WTC11 (cell line): ENCODE data around the gene TSC22D2. TPM values are rescaled to one million over a fixed set of nuclear protein-coding genes. Genes with fewer than 3 reads are reported as not detected.

ENCODE experiments used
- ATAC-seq: fragments of 200-7000 bp; cut with Tn5 transposase; 2 replicates; pipeline ENCODE4 v1.10.0; 2021; ENCODE audit warnings: mild to moderate bottlenecking, moderate library complexity
- CTCF ChIA-PET: fragments of 300-600 bp; sonication (Branson Sonifier 250); formaldehyde crosslinking; loops from one replicate; lab custom pipeline; 2021; ENCODE audit warnings: antibody characterized with exemption; lab: Charles Lee
- POLR2A ChIA-PET: fragments of 350-600 bp; sonication (Branson Sonifier 250); formaldehyde crosslinking; loops from one replicate; lab custom pipeline; 2021; ENCODE audit warnings: antibody characterized with exemption; lab: Charles Lee
- DNase-seq: peaks from one replicate; pipeline ENCODE4 v3.0.0; 2021; ENCODE audit warnings: low spot score
- H3K27ac Mint-ChIP-seq: 2 replicates; pipeline ENCODE4 v1.8.0; 2021; ENCODE audit warnings: mixed read lengths
- H3K27me3 Mint-ChIP-seq: 2 replicates; pipeline ENCODE4 v1.8.0; 2021; ENCODE audit warnings: low read depth, mild to moderate bottlenecking, moderate library complexity, mixed read lengths
- H3K36me3 Mint-ChIP-seq: 2 replicates; pipeline ENCODE4 v1.8.0; 2021; ENCODE audit warnings: mixed read lengths
- H3K4me1 Mint-ChIP-seq: 2 replicates; pipeline ENCODE4 v1.8.0; 2022; ENCODE audit warnings: mixed read lengths
- H3K4me3 Mint-ChIP-seq: 2 replicates; pipeline ENCODE4 v1.8.0; 2021; ENCODE audit warnings: mild to moderate bottlenecking, moderate library complexity, mixed read lengths
- H3K9me3 Mint-ChIP-seq: 2 replicates; pipeline ENCODE4 v1.8.0; 2021; ENCODE audit warnings: mixed read lengths
- FOXJ3 ChIP-seq: sonication (generic); formaldehyde crosslinking; IDR thresholded peaks from 2 replicates; pipeline ENCODE4 v1.9.0; 2021; ENCODE audit warnings: missing genetic modification reagents, mild to moderate bottlenecking, borderline replicate concordance
- FOXK1 ChIP-seq: sonication (generic); formaldehyde crosslinking; IDR thresholded peaks from 2 replicates; pipeline ENCODE4 v1.8.0; 2022; ENCODE audit warnings: mild to moderate bottlenecking, moderate library complexity, missing genetic modification reagents
- SOX15 ChIP-seq: fragments of 250-450 bp; sonication (Bioruptor Pico); IDR thresholded peaks from 2 replicates; pipeline ENCODE4 v1.9.0; 2021; ENCODE audit warnings: mild to moderate bottlenecking
- ZNF138 ChIP-seq: sonication (generic); formaldehyde crosslinking; conservative IDR thresholded peaks from 2 replicates; pipeline ENCODE4 v1.8.1; 2022; ENCODE audit warnings: mild to moderate bottlenecking, moderate library complexity, missing genetic modification reagents
- total RNA-seq: library from RNA; stranded (reverse); gene quantifications from 3 replicates; pipeline ENCODE4 v1.2.3, GENCODE V29; 2021

TSC22D2 gene
- total RNA-seq, 1 experiment from 2014 or later = 24.0 TPM

GRCh38 chr3:150515210-150515609 is 107.1 kb downstream of the TSC22D2 start:
- DNase-seq (no peak), ATAC-seq (no peak)
- Mint-ChIP-seq H3K4me3 (no peak overlapping the region), H3K9me3 (peaks cover 36% of the 10 kb centered on the region), H3K27me3 (no peaks in the 10 kb centered on the region; the same call in 1 of the 2 replicates), H3K27ac (no peak overlapping the region), H3K36me3 (peaks cover 23% of the 10 kb centered on the region), H3K4me1 (peaks cover 23% of the 10 kb centered on the region)
- no peak for TF ChIP-seq ZNF138 (CRISPR knock-in tag)
- no peak for TF ChIP-seq FOXJ3
- TF ChIP-seq FOXK1 = no peak
- no peak for TF ChIP-seq SOX15 (CRISPR knock-in tag)
- ChIA-PET CTCF (interaction anchor here (1.2 kb wide), 1 partner anchor 11 kb away, joined by 3 read pairs; no protein-coding TSS in a partner anchor), POLR2A (no interaction called here)

Other genes starting within 250 kb of the TSC22D2 start
- gene SERP1, start 138.2 kb downstream of the TSC22D2 start, total RNA-seq = 86.9 to 98.3 TPM (median 94.9 TPM) in 3 replicates
- 76.2 to 88.4 TPM (median 82.7 TPM) in 3 replicates for gene EIF2A, start 138.5 kb downstream of the TSC22D2 start, total RNA-seq
- 48.3 to 57.0 TPM (median 53.4 TPM) in 3 replicates for gene SELENOT, start 195.0 kb downstream of the TSC22D2 start, total RNA-seq